Smooth muscle cell of the pulmonary artery (primary cell): Measurements from ENCODE around the gene DCUN1D2. TPM values are rescaled to one million over a fixed set of nuclear protein-coding genes. Genes with fewer than 3 reads are reported as not detected.

Experiments
- total RNA-seq: library from RNA; depleted of rRNA; stranded (reverse); fragments of >200 nt; gene quantifications from 2 replicates; pipeline ENCODE4 v1.2.3, GENCODE V29; 2014

Gene DCUN1D2
- total RNA-seq: 10.6 and 11.3 TPM in 2 replicates

DNA sequence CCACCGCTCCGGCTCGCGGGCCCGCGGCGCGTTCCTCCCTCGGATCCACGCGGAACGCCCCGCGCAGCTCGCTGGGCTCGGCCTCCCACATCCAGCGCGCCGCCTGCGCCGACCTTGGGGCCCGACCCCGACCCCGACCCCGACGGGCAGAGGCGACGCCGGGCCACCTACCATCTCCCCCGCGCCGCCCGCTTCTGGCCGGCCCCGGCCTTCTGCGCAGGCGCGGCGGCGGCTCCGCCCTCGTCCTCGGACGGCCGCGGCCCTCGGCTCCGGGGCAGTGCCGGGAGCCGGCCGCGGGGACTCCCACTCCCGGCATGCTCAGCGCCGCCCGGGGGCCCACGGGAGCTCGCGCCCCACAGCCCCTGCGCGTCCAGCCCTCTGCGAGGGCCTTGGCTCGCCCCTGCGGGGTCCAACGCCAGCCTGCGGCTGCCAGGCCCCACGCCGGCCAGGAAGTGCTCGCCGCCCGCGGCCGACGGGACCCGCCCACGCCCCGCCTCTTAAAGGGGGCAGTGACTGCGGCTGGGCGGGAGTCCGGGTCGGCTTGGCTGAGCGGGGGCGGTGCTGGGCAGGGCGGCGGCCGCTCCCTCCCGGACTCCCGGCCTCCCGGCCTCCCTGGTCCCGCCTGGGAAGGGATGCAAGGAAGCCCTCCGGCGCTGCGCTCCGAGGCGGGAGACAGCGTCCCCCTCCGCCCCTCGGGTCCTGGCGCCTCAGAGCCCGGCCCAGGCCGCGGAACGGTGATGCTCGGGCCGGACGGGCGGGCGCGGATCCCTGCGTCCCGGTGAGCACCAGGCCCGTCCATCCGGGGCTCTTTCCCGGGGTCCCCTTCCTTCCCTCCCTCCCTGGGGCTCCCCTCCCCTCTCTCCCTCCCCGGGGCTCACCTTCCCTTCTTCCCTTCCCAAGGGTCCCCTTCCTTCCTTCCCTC is at the start of gene DCUN1D2:
Gene DCUN1D2, minus strand, starts transcription at position 216 of the 922 bp plus-strand sequence. Its CDS starts 42 bp downstream, at position 174.

DNA sequence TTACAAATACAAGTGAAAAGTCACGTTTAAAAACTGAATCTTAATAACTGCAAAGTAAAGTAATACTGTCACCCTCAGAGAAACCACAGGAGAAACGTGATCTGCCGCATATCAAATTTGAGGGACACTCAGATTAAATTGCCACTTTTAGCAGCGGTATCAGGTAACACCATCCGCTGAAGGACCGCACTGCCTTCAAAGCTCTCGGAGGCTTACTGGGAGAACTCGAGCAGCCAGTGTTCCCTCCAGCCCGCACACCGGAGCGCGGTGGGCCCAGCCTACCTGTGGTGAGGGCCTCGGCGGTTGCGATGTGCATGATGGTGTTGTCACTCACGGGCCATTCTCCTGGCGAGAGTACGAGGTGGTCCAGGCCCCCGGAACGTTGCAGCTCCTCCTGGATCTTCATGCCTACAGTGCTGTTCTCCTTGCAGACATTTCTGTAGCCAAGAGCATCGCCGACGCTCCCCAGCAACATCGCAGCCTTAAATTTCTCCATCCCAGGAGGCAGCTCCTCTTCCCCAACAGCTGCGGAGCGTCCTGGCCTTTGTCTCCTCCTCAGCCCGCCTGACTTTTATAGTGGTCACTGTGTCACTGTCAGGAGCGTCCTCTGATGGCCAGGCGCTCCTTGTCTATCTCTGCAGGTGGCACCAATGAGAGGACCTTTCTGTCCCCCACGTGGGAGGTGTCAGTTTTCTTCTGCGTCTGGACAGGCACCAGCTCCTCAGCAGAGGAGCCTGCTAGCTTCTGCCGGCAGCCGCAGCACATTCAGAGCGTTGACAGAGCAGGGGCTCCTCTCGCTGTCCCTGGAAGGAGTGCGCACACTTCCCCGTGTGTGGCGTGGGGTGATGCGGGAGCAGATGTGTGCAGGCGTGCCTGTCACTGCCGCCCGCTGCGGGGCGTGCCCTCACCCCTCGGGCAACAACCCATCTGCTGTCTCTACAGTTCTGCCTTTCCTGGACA is 37.3 kb downstream of the DCUN1D2 start, which contains the start of gene ADPRHL1:
Gene ADPRHL1, minus strand, starts transcription at position 547 of the 960 bp plus-strand sequence. Its CDS starts 51 bp downstream, at position 496.

Other genes starting within 250 kb of the DCUN1D2 start
- gene LAMP1, start 193.5 kb downstream of the DCUN1D2 start, total RNA-seq: 315 and 328 TPM in 2 replicates
- gene GRTP1, start 126.6 kb downstream of the DCUN1D2 start, total RNA-seq: 0.59 TPM in 2 replicates
- 0.85 and 1.1 TPM in 2 replicates for gene ADPRHL1, start 37.2 kb downstream of the DCUN1D2 start, total RNA-seq
- gene TFDP1, start 94.0 kb upstream of the DCUN1D2 start, total RNA-seq: 47.2 and 59.0 TPM in 2 replicates
- not detected in 2 replicates for gene ATP4B, start 167.5 kb upstream of the DCUN1D2 start, total RNA-seq
- 0.03 TPM in 1 of 2 replicates, not detected in the other for gene GRK1, start 176.5 kb upstream of the DCUN1D2 start, total RNA-seq